ENCODE results near the gene FIGNL1.

The FIGNL1 gene

GRCh38 chr7:50428911-50429310 lies 21.2 kb downstream of the FIGNL1 start:
- no peak for DNase-seq (ENCODE audit: extremely low read depth in 1 of 2, low read depth in 1 of 2)

DNA sequence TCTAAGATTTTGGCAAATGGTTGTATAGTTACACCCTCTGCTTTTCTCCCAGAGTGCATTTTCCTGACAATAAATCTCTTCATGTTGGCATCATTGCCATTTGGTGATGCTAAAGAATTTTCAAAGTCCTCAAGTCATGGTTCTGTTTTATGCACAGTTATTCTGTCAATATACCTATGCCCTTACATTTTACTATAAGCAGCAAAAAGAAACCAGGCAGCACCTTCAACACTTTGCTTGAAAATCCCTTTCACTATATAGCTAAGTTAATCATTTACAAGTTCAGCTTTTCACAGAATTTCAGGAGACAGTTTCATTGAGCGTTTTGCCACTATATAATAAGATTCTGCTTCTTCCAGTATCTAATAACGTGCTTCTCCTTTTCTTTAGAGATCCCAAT lies 22.6 kb downstream of the FIGNL1 start:
- DNase-seq (ENCODE audit: extremely low read depth in 1 of 2, low read depth in 1 of 2), result no peak

GRCh38 chr7:50426280-50427045 lies 23.7 kb downstream of the FIGNL1 start:
- no peak for DNase-seq (ENCODE audit: extremely low read depth in 1 of 2, low read depth in 1 of 2)

GRCh38 chr7:50425318-50425717 lies 24.8 kb downstream of the FIGNL1 start:
- no peak for DNase-seq (ENCODE audit: extremely low read depth in 1 of 2, low read depth in 1 of 2)

GRCh38 chr7:50423860-50424259 lies 26.3 kb downstream of the FIGNL1 start:
- no peak for DNase-seq (ENCODE audit: extremely low read depth in 1 of 2, low read depth in 1 of 2)

- DNase-seq (ENCODE audit: extremely low read depth in 1 of 2, low read depth in 1 of 2), result no peak
Observed at GRCh38 chr7:50422858-50423257, 27.3 kb downstream of the FIGNL1 start.

- DNase-seq (ENCODE audit: extremely low read depth in 1 of 2, low read depth in 1 of 2), result no peak
Observed at GRCh38 chr7:50421043-50421442, 29.1 kb downstream of the FIGNL1 start.

DNA sequence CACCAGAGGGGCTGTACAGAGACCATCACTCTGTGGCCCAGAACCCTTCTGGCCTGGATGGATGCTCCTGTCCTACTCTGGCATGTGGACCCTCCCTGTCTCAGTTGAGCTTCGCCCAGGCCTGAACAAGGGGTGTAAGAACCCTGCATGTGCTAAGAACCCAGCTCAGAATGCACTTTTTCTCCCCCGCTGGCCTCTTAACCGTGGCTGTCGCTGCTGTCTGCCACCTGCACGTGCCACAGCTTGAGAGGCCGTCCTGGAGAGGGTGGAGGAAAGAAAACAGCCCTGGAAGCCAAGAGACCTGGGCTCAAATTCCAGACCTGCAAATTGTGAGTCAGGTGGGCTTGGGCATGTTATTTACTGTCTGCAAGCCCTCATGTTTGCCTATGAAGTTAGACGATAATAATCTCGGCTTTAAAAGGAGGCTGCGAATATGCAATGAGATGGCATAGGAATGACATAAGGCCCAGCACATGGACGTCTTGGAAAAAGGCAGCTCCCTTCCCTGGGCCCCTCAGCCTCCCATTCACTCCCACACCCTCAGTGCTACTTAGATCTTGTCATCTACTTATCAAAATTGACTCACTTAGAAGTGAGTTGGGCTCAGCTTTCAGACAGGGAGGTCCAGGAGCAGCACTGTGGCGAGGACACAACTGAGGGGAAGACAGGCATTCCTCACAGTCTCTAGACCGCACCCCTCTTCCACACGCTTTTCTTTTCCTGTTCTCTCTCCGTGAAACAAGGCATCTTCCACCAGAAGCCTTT lies 31.4 kb downstream of the FIGNL1 start:
- DNase-seq (ENCODE audit: extremely low read depth in 1 of 2, low read depth in 1 of 2), result no peak

GRCh38 chr7:50418086-50418515 lies 32.0 kb downstream of the FIGNL1 start:
- peak; percentile 26 to 72 for DNase-seq (ENCODE audit: extremely low read depth in 1 of 2, low read depth in 1 of 2)

GRCh38 chr7:50416527-50417182 lies 33.5 kb downstream of the FIGNL1 start:
- no peak for DNase-seq (ENCODE audit: extremely low read depth in 1 of 2, low read depth in 1 of 2)

DNA sequence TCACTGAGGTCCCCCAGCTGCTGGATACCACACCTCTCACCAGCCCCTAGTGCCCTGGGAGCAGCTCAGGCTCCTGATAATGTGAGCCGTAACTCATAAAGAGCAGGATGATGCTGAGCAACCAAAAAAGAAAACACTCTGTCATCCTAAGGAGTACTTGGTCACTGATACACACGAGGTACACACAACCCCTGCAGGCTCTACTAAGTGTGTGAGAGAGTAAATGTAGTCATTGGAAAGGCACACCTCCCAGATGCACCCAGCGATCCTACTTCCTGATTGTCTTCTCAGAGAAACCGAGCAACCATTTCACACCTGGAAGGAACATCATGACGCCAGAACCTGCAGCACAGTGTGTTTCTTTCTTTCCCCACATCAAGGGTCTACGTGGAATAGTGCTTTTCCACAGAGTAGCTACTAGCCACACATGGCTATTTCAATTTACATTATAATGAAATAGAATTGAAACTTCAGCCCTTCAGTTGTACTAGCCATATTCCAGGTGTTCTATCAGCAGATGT lies 34.2 kb downstream of the FIGNL1 start:
- no peak for DNase-seq (ENCODE audit: extremely low read depth in 1 of 2, low read depth in 1 of 2)

DNA sequence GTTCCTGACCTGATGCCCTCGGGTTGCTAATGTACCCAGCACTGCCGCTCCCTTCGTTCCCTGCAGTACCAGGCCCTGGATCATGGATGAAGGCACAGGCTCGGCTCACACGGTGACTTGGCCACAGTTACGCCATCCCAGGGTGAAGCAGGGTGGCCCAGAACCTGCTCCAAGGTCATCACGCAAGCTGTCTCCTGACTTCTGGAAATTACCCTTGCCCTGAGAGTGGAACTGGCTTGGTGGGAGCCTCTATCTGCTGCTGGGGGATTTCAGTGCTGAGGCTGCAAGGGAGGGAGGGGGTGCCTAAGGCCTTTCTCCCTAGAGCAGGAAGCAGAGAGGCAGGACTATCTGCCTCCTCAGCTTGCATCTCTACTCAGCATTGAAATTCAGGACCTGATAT lies 36.6 kb downstream of the FIGNL1 start:
- no peak for DNase-seq (ENCODE audit: extremely low read depth in 1 of 2, low read depth in 1 of 2)

GRCh38 chr7:50412973-50413372 lies 37.2 kb downstream of the FIGNL1 start:
- DNase-seq (ENCODE audit: extremely low read depth in 1 of 2, low read depth in 1 of 2), result no peak

DNA sequence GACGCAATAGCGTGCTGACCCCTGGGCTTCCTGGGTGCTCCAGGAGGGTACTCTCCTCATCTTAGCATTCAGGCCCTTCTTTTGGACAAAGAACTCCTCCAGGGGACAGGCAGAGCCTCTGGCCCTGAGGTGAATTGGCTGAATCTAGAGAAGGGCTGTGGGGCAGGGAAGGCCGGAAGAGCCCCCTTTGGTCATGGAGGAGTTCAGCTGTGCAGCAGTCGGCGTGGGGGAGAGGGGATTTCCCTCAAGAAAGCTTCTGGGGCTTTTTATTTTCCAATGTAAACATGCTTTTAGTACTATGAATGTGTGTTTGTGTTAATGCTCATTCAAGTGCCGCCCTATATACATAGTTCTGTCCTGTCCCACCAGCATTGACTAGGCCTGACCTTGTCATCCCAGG lies 38.8 kb downstream of the FIGNL1 start:
- DNase-seq (ENCODE audit: extremely low read depth in 1 of 2, low read depth in 1 of 2), result no peak

DNA sequence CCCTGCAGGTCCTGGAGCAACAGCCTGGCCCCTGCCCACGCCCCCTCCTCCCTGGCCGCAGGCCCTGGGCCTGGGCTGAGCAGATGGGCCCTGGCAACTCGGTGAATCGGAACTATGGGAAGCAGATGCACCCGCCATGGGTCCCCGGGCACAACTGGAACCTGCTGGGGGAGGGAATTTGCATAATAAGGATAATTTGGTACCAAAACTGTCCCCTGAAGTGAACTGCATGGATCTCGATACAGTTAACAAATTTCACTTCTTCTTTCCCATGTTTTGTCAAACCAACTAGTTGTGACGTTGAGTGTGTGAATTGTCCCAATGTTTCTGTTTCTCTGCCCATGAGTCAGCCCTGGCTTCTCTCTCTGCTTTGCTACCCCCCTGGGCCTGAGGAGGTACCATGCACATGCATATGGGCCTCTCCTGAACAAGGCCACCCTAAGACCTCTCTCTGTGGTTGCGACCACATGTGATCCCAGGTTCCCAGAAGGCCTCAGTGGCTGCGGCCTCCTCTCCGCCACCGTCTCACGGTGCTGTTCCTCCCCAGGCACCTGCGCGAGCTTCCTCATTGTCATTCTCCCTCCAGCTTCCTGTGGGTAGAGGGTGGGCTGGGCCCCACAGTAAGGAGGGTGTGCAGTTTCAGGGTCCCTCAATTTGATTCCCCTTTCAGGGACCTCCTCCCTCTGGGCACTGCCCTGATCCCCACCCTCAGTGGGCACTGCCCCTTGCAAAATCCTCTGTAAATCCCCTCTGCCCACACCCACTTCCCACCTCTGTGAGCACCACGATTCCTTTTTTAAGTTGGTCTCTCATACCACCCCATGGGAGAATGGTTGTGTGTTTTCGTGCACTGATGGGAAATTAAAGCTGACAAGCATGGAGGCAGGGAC lies 40.0 kb downstream of the FIGNL1 start:
- DNase-seq (ENCODE audit: extremely low read depth in 1 of 2, low read depth in 1 of 2), result no peak

GRCh38 chr7:50406935-50407334 lies 43.2 kb downstream of the FIGNL1 start:
- DNase-seq (ENCODE audit: extremely low read depth in 1 of 2, low read depth in 1 of 2), result no peak

DNA sequence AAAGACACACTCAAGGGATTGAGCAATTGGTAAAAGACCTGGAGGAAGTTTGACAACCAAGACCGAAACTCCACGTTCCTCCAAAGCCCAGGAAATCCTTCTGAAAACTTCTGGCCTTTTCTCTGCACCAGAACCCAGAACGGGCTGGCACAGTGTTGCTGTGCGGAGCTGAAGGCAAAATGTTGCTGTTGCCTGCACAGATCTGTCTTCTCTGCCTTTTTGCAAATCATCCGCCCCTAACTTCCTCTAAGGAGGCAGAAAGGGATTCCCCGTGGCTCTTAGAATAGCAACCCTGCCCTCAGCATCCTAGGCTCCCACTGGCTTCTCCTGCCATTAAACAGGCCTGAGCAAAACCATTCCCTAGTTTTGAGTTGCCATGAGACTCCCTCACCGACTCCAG lies 44.9 kb downstream of the FIGNL1 start:
- no peak for DNase-seq (ENCODE audit: extremely low read depth in 1 of 2, low read depth in 1 of 2)

GRCh38 chr7:50404392-50404791 lies 45.8 kb downstream of the FIGNL1 start:
- no peak for DNase-seq (ENCODE audit: extremely low read depth in 1 of 2, low read depth in 1 of 2)

DNA sequence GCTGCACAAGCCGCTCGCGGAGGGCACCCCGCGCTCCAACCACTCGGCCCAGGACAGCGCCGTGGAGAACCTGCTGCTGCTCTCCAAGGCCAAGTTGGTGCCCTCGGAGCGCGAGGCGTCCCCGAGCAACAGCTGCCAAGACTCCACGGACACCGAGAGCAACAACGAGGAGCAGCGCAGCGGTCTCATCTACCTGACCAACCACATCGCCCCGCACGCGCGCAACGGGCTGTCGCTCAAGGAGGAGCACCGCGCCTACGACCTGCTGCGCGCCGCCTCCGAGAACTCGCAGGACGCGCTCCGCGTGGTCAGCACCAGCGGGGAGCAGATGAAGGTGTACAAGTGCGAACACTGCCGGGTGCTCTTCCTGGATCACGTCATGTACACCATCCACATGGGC lies 50.0 kb downstream of the FIGNL1 start:
- no peak for DNase-seq (ENCODE audit: extremely low read depth in 1 of 2, low read depth in 1 of 2)

DNA sequence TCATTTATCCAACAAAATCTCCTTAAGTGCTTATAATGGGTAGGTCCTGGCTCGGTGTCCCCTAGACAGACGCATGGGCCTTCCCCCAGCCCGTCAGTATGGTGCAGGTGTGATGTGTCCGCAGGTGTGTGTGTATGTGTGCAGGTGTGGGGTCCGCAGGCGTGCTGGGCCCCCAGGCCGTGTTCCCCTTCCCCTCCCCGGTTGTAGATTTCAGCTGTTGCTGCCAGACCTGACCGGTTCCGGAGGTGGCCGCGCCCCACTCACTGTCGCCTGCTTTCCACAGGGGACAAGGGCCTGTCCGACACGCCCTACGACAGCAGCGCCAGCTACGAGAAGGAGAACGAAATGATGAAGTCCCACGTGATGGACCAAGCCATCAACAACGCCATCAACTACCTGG lies 50.5 kb downstream of the FIGNL1 start:
- DNase-seq (ENCODE audit: extremely low read depth in 1 of 2, low read depth in 1 of 2), result no peak

DNA sequence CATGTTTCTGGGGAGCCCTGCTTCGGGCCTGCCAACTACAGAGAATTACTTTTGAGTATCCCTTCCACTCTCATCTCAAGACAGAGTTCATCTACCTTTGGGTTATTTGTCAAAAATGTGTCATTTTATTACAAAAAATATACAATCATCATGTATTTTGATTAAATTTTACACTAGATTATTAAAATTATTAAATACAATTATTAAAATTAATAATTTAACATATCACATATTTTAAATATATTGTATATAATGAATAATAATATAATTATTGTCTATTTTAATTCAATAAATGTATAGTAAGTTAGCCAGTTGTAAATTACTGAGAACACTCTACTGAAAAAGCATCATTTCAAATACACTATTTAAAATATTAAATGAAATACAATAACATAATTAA lies 50.9 kb downstream of the FIGNL1 start:
- no peak for DNase-seq (ENCODE audit: extremely low read depth in 1 of 2, low read depth in 1 of 2)
